Activated CD8-positive, alpha-beta memory T cell treated with anti-CD3 and anti-CD28 coated beads, Interleukin-2, amount 50 U/mL, for 1 hour (primary cell): ENCODE measurements around the gene NCKAP5.

Experiments
- DNase-seq: peaks from one replicate; pipeline ENCODE4 v3.0.0-alpha.2; 2020; ENCODE audit errors: extremely low read depth

Gene NCKAP5

GRCh38 chr2:133334923-133335322 is 233.3 kb downstream of the NCKAP5 start:
- DNase-seq = no peak

DNA sequence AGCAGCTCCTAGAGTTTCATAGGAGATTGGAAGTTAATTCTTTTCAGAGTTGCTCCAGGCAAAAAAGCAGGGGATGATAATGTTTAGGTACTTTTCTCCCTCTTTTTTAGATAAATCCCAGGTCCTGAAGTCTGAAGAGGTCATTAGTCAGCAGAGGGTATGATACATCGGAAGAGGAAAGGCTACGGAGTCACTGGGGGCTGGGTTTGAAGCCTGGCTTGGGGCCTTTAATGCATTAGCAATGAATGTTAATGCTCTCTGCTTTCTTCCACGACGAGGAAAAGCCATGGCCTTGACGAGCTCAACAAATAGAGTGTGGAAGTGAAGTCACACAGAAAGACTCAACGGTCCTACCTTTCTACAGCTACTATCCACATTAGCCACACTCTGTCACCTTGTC is 235.1 kb downstream of the NCKAP5 start:
- DNase-seq = no peak

DNA sequence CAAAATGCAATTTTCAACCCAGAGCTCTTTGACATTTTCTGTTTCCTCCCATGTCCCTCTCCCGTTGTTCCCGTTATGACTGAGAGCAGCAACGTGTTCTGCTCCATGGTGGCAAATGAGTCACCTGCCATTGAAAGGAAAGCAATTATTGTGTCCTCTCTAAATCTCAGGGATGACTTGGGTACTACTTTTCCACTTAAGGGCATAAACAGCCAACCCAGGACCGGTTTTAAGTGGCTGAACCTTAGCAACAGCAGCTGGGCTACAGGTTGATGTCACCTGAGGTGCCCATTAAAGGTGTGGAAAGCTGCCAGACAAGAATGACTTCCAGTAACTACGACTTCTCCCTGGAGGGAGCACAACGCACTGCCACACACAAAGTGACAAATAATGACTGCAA is 236.8 kb downstream of the NCKAP5 start:
- no peak for DNase-seq

- DNase-seq = no peak
Measured at GRCh38 chr2:133326652-133327397, 241.4 kb downstream of the NCKAP5 start.

DNA sequence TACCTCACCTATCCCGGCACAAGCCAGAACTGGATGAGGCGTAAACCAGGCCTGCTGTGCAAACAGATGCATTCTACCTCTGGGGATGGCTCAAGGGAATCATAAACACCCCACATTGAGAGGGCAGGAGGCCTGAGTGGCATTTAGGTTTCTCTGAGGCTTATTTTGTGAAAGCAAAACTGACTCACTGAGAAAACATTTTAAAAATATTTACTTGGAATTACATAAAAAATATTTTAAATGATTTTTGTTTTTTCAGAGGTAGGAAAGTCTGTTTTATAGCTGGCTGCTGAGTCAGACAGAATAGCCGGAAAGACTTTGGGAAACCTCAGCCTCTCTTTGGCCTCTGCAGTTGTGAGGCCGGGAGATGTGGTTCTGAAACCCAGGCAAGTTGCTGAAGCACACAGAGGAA is 244.1 kb downstream of the NCKAP5 start:
- DNase-seq = no peak

GRCh38 chr2:133322909-133323308 is 245.4 kb downstream of the NCKAP5 start:
- no peak for DNase-seq

- DNase-seq = no peak
Measured at GRCh38 chr2:133317178-133317577, 251.1 kb downstream of the NCKAP5 start.

- no peak for DNase-seq
Measured at GRCh38 chr2:133316557-133316956, 251.7 kb downstream of the NCKAP5 start.

DNA sequence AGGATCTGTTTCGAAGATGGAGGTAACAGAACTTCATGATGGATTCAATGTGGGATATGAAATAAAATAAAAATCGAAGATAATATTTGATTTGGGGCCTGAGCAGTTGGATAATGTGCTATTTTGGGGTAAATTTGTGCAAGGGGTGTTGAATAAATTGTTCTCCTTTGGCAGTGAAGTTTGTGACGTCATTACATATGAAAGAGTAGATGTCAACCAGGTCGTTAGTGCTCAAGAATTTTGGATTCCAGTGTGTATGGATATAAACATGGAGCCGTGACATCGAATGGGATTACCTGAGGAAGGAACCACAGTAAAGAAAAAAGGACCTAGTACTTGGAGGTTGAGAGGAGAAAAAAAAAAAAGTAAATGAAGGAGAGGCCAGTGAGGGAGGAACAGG is 253.0 kb downstream of the NCKAP5 start:
- DNase-seq = no peak

GRCh38 chr2:133314795-133315194 is 253.5 kb downstream of the NCKAP5 start:
- DNase-seq = no peak

GRCh38 chr2:133312038-133312729 is 256.1 kb downstream of the NCKAP5 start:
- no peak for DNase-seq

GRCh38 chr2:133306236-133306635 is 262.0 kb downstream of the NCKAP5 start:
- no peak for DNase-seq

GRCh38 chr2:133304344-133304743 is 263.9 kb downstream of the NCKAP5 start:
- DNase-seq = no peak

DNA sequence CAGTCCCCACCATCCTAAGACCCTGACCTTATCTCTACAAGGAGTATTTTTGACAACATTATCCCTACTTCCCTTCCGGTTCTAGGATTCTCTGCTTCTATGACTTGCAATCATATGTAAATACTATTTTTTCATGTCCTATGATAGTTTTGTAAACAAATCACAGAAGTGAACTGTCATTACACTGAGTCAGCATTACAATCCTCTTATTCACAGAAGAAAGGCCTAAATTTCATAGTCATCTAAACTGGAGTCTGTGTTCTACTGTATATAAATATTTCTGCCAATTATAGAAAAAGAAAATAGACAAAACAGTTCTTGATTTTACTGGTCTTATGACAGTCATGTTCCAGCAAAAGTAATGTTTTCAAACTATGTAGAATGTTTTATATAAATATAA is 265.1 kb downstream of the NCKAP5 start:
- DNase-seq = no peak

DNA sequence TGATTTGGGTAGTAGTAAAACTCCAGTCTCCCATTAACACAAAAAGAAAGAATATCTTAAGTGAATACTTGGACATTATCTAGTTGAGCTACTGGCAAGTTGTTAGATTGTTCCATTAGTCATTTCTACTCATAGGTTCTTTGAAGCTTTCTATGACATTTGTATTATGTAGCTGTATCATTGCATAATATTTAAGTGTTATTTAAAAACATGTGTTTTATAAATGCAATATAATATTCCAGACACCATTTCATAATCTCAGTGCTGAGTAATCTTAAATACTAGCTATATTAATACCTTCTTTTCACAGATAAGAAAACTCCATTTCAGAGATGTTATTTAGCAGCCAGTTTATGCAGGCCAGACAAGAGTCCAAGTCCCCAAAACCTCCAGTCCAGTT is 271.9 kb downstream of the NCKAP5 start:
- no peak for DNase-seq

GRCh38 chr2:133293544-133294353 is 274.5 kb downstream of the NCKAP5 start:
- no peak for DNase-seq

- DNase-seq = no peak
Measured at GRCh38 chr2:133292259-133292658, 276.0 kb downstream of the NCKAP5 start.

DNA sequence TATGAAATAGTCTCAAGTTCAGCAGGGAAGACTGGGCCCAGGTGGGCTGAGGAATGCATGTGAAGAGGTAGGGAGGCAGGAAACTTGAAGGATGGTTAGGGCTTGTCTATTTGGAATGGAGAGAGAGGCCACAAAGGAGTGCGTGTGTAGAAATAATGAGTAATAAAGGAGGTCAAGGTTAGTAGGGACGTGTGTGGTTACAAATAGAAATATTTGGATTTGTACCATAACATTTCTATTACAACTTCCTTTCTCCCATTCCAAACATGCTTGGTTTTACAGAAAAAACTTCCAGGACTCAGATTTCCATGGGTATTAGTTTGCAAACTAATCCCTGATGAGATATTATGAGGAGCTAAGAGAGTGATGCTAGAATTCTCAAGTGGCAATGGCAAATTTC is 280.6 kb downstream of the NCKAP5 start:
- no peak for DNase-seq

- DNase-seq = no peak
Measured at GRCh38 chr2:133286326-133286922, 281.8 kb downstream of the NCKAP5 start.

- DNase-seq = no peak
Measured at GRCh38 chr2:133273031-133273430, 295.2 kb downstream of the NCKAP5 start.

DNA sequence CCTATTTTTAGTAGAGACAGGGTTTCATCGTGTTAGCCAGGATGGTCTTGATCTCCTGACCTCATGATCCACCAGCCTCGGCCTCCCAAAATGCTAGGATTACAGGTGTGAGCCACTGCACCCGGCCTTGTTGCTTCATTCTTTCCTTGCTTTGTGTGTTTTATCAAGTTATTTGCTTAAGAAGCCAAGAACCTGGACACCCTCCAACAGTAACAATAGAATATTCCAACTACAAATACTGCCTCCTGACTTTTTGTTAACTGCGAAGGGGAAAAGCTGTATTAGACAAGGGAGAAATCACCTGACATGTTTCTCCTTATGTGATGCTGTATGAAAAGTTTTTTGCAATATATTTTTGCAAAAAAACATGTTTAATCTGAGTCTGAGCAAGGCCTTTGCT is 297.2 kb downstream of the NCKAP5 start:
- DNase-seq = no peak

DNA sequence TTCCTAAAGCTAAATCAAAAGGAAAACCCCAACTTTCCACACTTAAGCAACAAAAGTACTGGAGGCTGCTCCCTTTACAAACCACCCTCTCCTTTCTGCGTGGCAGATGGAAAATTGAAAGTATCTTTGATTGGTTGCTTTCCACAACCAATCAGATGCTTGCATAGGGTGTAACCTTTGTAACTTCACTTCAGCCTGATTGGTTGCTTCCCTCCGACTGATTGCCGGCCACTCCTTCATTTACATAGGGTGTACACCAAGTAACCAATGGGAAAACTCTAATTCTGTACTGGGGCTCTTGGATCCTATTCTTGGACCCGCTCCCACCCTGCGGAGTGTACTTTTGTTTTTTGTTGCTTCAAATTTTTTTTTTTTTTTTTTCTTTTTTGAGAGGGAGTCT is 297.7 kb downstream of the NCKAP5 start:
- DNase-seq = no peak
